GM23248 (cell line): ENCODE measurements around the gene MANBA. TPM values are rescaled to one million over a fixed set of nuclear protein-coding genes. Genes with fewer than 3 reads are reported as not detected.

Source experiments
- DNase-seq: peaks from one replicate; pipeline ENCODE4 v3.0.0-alpha.2; 2015
- H2AFZ ChIP-seq: fragments of 200-600 bp; sonication (generic); 2 replicates; pipeline ENCODE4 v1.6.1; 2016; ENCODE audit warnings: antibody characterized with exemption
- H3F3A ChIP-seq: fragments of 200-600 bp; sonication (generic); 2 replicates; pipeline ENCODE4 v1.6.1; 2016; ENCODE audit warnings: mild to moderate bottlenecking, antibody characterized with exemption, mixed run types; ENCODE audit not compliant: insufficient read depth
- H3K27ac ChIP-seq: fragments of 200-600 bp; sonication (generic); 2 replicates; pipeline ENCODE4 v1.5.1; 2016; ENCODE audit warnings: mild to moderate bottlenecking
- H3K27me3 ChIP-seq: fragments of 200-600 bp; sonication (generic); replicated peaks from 2 replicates; pipeline ENCODE4 v1.6.1; 2016; ENCODE audit warnings: mild to moderate bottlenecking; ENCODE audit not compliant: insufficient read depth
- H3K36me3 ChIP-seq: fragments of 200-600 bp; sonication (generic); 2 replicates; pipeline ENCODE4 v1.6.1; 2016; ENCODE audit warnings: low read depth, mild to moderate bottlenecking
- H3K4me1 ChIP-seq: fragments of 200-600 bp; sonication (generic); 2 replicates; pipeline ENCODE4 v1.6.1; 2016; ENCODE audit warnings: mild to moderate bottlenecking; ENCODE audit not compliant: insufficient read depth
- H3K4me2 ChIP-seq: fragments of 200-600 bp; sonication (generic); one replicate; pipeline ENCODE4 v1.6.1; 2016; ENCODE audit warnings: mild to moderate bottlenecking; ENCODE audit not compliant: unreplicated experiment
- H3K4me3 ChIP-seq: fragments of 200-600 bp; sonication (generic); 2 replicates; pipeline ENCODE4 v1.5.1; 2016; ENCODE audit warnings: mild to moderate bottlenecking
- H3K79me2 ChIP-seq: fragments of 200-600 bp; sonication (generic); 2 replicates; pipeline ENCODE4 v1.6.1; 2016; ENCODE audit warnings: mild to moderate bottlenecking; ENCODE audit not compliant: insufficient read depth
- H3K9ac ChIP-seq: fragments of 200-600 bp; sonication (generic); 2 replicates; pipeline ENCODE4 v1.6.1; 2016; ENCODE audit warnings: mild to moderate bottlenecking
- H3K9me2 ChIP-seq: fragments of 200-600 bp; sonication (generic); 2 replicates; pipeline ENCODE4 v1.6.1; 2016; ENCODE audit warnings: mixed run types, mild to moderate bottlenecking, moderate library complexity; ENCODE audit not compliant: insufficient read depth
- H3K9me3 ChIP-seq: fragments of 200-600 bp; sonication (generic); one replicate; pipeline ENCODE4 v1.6.1; 2017; ENCODE audit warnings: low read depth
- H4K20me1 ChIP-seq: fragments of 200-600 bp; sonication (generic); 2 replicates; pipeline ENCODE4 v1.6.0; 2016; ENCODE audit not compliant: insufficient read depth
- EZH2 ChIP-seq: fragments of 200-600 bp; sonication (generic); IDR thresholded peaks from 2 replicates; pipeline ENCODE4 v1.6.1; 2018; ENCODE audit warnings: antibody characterized with exemption, mild to moderate bottlenecking; ENCODE audit not compliant: insufficient read depth, poor library complexity, severe bottlenecking
- EZH2phosphoT487 ChIP-seq: fragments of 200-600 bp; sonication (generic); IDR thresholded peaks from 2 replicates; pipeline ENCODE4 v1.6.1; 2018; ENCODE audit warnings: antibody characterized with exemption, moderate library complexity, mild to moderate bottlenecking, low read depth; ENCODE audit not compliant: insufficient read depth
- WGBS, 2 experiments: methylation state at CpG; one replicate each; pipeline ENCODE4 v1.1.6; 2015 to 2017; ENCODE audit warnings: low lambda C conversion rate in 2 of 2, low coverage in 1 of 2; ENCODE audit errors: missing lambda C conversion rate in 2 of 2; 5-methylcytosine and 5-hydroxymethylcytosine counted together
- in situ Hi-C: fragments of 300-500 bp; cut with MboI; formaldehyde crosslinking; loops from 2 replicates; pipeline ENCODE4 v1.15.0; 2020
- polyA plus RNA-seq: library from polyadenylated mRNA; unstranded; fragments of >200 nt; fragmentation: Nextera tagmentation; extraction: Ambion mirVana; gene quantifications from 2 replicates; pipeline ENCODE4 v1.2.1, GENCODE V29; 2016
- small RNA-seq: library from RNA; depleted of rRNA; stranded (forward); fragments of <200 nt; gene quantifications from one replicate; pipeline ENCODE3, GENCODE V24; 2014; ENCODE audit warnings: low read depth, low replicate concordance
- total RNA-seq: library from RNA; depleted of rRNA; stranded (reverse); fragments of >200 nt; shearing (Covaris generic); gene quantifications from 2 replicates; pipeline ENCODE4 v1.2.3, GENCODE V29; 2014; rRNA removed

MANBA gene
- total and polyA plus RNA-seq, 2 experiments from 2014 or later, result 16.6 to 20.5 TPM

- Histone ChIP-seq H4K20me1 (no peaks in the 10 kb centered on the region), H3K4me2 (no peak overlapping the region), H2AFZ (no peak overlapping the region), H3K4me1 (no peaks in the 10 kb centered on the region), H3K9ac (no peak overlapping the region), H3K9me3 (no peaks in the 10 kb centered on the region), H3K79me2 (no peaks in the 10 kb centered on the region), H3K36me3 (peaks cover 44% of the 10 kb centered on the region), H3K27me3 (no peaks in the 10 kb centered on the region), H3F3A (no peaks in the 10 kb centered on the region), H3K27ac (no peak overlapping the region), H3K9me2 (no peaks in the 10 kb centered on the region), H3K4me3 (no peak overlapping the region)
- WGBS, 2 experiments, result 94 to 95% methylated on average over 4 of the region's 4 CpGs
- TF ChIP-seq EZH2phosphoT487, result no peak
- no peak for TF ChIP-seq EZH2
- in situ Hi-C loops, result no loop called here
- DNase-seq, result no peak
Measured at GRCh38 chr4:102586002-102586643, 174.6 kb downstream of the MANBA start.

DNA sequence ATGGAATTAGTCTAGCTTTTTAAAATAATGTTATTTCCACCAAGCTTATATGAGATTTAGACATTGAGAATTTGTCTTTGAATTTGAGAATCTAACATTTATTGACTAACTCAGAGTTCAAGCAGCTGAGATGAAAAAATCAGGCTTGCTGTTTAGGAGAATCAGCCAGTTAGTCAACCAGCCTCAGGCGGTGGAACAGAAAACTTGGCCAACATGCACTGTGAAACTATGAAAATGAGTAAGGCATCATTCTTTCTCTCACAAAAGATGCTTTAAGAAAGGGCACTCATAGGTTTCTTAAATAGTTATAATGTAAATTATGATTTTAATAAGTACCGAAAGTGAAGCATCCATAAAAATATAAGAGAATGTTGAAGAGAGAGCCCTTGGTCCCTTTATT lies 175.4 kb downstream of the MANBA start:
- H3K79me2 ChIP-seq, result no peaks in the 10 kb centered on the region
- H2AFZ ChIP-seq, result no peak overlapping the region
- peaks cover 48% of the 10 kb centered on the region for H3K36me3 ChIP-seq
- WGBS, 2 experiments, result 91 to 100% methylated on average over 2 of the region's 2 CpGs
- in situ Hi-C loops, result no loop called here
- no peaks in the 10 kb centered on the region for H3K27me3 ChIP-seq
- H3K9me3 ChIP-seq, result no peaks in the 10 kb centered on the region
- H3F3A ChIP-seq, result no peaks in the 10 kb centered on the region
- DNase-seq, result peak; percentile 33
- no peak overlapping the region for H3K27ac ChIP-seq
- no peaks in the 10 kb centered on the region for H3K9me2 ChIP-seq
- H4K20me1 ChIP-seq, result no peaks in the 10 kb centered on the region
- no peak overlapping the region for H3K4me3 ChIP-seq
- TF ChIP-seq EZH2 (no peak), EZH2phosphoT487 (no peak)
- no peak overlapping the region for H3K9ac ChIP-seq
- no peaks in the 10 kb centered on the region for H3K4me1 ChIP-seq
- H3K4me2 ChIP-seq, result no peak overlapping the region

DNA sequence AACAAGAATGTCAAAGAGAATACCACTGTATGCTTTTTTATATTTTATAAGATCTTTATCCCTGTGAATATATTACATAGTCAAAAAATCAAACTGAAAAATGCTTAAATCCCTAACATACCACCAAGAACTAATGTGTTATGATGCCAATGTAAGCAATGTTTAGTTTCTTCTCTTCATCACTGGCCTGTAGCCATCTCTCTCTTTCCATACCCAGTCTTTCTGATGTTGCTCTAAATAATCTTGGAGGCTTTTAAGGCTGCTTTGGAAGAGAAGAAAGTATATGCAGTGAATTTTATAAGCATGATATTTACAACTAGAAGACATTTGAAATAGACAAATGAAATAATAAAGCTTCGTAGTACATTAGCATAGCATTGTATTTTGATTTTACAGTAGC lies 176.7 kb downstream of the MANBA start:
- Histone ChIP-seq H3K4me1 (no peaks in the 10 kb centered on the region), H3K9ac (no peak overlapping the region), H4K20me1 (no peaks in the 10 kb centered on the region), H3K9me2 (no peaks in the 10 kb centered on the region), H3K79me2 (no peaks in the 10 kb centered on the region), H3F3A (no peaks in the 10 kb centered on the region), H3K27me3 (no peaks in the 10 kb centered on the region), H3K36me3 (peaks cover 53% of the 10 kb centered on the region), H3K9me3 (no peaks in the 10 kb centered on the region), H3K4me2 (no peak overlapping the region), H3K4me3 (no peak overlapping the region), H3K27ac (no peak overlapping the region), H2AFZ (no peak overlapping the region)
- TF ChIP-seq EZH2phosphoT487 (no peak), EZH2 (no peak)
- in situ Hi-C loops, result no loop called here
- no peak for DNase-seq
- 92 to 95% methylated on average over 1 of the region's 1 CpG for WGBS, 2 experiments

Small RNA genes within 50 kb of the gene (small RNA-seq; reads per million reads assigned to genes)
- not detected for gene AC018797.1

Other genes starting within 250 kb of the MANBA start
- 326 and 379 TPM in 2 replicates for gene UBE2D3, start 66.6 kb upstream of the MANBA start, total RNA-seq
- gene UBE2D3, start 66.6 kb upstream of the MANBA start, polyA plus RNA-seq, result 305 and 317 TPM in 2 replicates
- gene CISD2, start 108.0 kb upstream of the MANBA start, total RNA-seq, result 26.7 and 40.3 TPM in 2 replicates
- 67.7 and 69.7 TPM in 2 replicates for gene CISD2, start 108.0 kb upstream of the MANBA start, polyA plus RNA-seq